SKM-1 (cell line): Measurements from ENCODE around the gene CDK5RAP1.
"Not testable (repeated sequence)": the region's sequence is repeated elsewhere in the genome, so short reads cannot be mapped to it uniquely, and the experiment has no call there.

Experiments used
- DNase-seq: peaks from one replicate; lab custom pipeline; 2025; ENCODE audit not compliant: unreplicated experiment; lab: John Stamatoyannopoulos, UW

Gene CDK5RAP1

GRCh38 chr20:33419140-33419974 lies 18.0 kb upstream of the CDK5RAP1 start:
- DNase-seq = no peak

- DNase-seq = no peak
Observed at GRCh38 chr20:33418033-33418432, 16.7 kb upstream of the CDK5RAP1 start.

GRCh38 chr20:33415948-33416347 lies 14.6 kb upstream of the CDK5RAP1 start:
- DNase-seq = no peak

GRCh38 chr20:33412484-33412838 lies 11.1 kb upstream of the CDK5RAP1 start:
- DNase-seq = no peak

GRCh38 chr20:33411711-33412483 lies 10.6 kb upstream of the CDK5RAP1 start:
- DNase-seq = no peak

- no peak for DNase-seq
Observed at GRCh38 chr20:33411242-33411641, 9.9 kb upstream of the CDK5RAP1 start.

- DNase-seq = no peak
Observed at GRCh38 chr20:33410081-33410742, 8.9 kb upstream of the CDK5RAP1 start.

GRCh38 chr20:33408716-33409654 lies 7.7 kb upstream of the CDK5RAP1 start:
- no peak for DNase-seq

- no peak for DNase-seq
Observed at GRCh38 chr20:33408313-33408712, 7.0 kb upstream of the CDK5RAP1 start.

- no peak for DNase-seq
Observed at GRCh38 chr20:33407796-33408195, 6.5 kb upstream of the CDK5RAP1 start.

- DNase-seq = no peak
Observed at GRCh38 chr20:33407251-33407650, 5.9 kb upstream of the CDK5RAP1 start.

GRCh38 chr20:33404281-33404680 lies 3.0 kb upstream of the CDK5RAP1 start:
- DNase-seq = no peak

- no peak for DNase-seq
Observed at GRCh38 chr20:33401921-33402369, 626 bp upstream of the CDK5RAP1 start.

GRCh38 chr20:33400812-33401183 lies 521 bp downstream of the CDK5RAP1 start:
- DNase-seq = no peak

GRCh38 chr20:33399924-33400323 lies 1.4 kb downstream of the CDK5RAP1 start:
- DNase-seq = no peak

GRCh38 chr20:33394718-33395117 lies 6.6 kb downstream of the CDK5RAP1 start:
- DNase-seq = no peak

GRCh38 chr20:33393609-33394008 lies 7.7 kb downstream of the CDK5RAP1 start:
- DNase-seq = no peak

- DNase-seq = no peak
Observed at GRCh38 chr20:33391722-33392415, 9.4 kb downstream of the CDK5RAP1 start.

GRCh38 chr20:33389326-33389725 lies 12.0 kb downstream of the CDK5RAP1 start:
- not testable (repeated sequence) for DNase-seq

- DNase-seq = no peak
Observed at GRCh38 chr20:33388268-33388667, 13.1 kb downstream of the CDK5RAP1 start.
